ENCODE measurements around the gene NCEH1. TPM values are rescaled to one million over a fixed set of nuclear protein-coding genes. Genes with fewer than 3 reads are reported as not detected.
"Not testable (repeated sequence)": the region's sequence is repeated elsewhere in the genome, so short reads cannot be mapped to it uniquely, and the experiment has no call there.

NCEH1 gene
- total RNA-seq, 2 donors from 2014 or later, result 6.1 to 8.7 TPM

DNA sequence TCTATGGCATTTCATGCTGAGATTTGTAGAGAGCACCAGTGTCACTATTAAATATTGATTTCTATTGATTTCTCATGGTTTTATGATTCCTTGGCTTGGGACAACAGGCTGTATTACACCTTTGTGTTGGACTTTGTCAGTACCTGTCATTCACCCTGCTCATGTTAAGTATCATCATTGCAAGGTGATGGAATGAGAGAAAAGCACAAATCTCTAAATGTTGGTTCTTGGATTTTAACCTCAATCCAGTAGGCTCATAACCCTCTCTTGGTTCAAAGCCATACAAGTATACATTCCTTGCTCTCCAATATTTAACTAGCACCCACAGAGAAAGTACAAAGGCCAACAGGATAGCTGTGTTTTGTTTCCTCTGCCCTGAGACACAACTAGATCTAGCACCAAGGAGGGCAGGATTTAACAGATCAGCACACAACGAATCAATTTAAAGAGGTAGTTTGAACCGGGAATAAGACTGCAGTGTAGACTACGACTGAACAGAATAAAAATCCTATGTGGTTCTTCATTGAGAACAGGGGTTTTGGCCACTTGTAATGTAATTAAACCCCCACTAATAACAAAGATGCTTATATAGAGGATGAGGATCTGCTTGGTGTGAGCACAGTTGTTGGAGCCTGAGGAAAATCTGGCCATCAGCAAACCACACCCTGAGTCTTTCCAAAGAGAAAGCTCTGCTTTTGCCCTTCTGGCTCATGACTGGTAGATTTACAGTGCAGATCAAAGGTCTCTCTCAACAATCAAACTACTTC is 109.6 kb downstream of the NCEH1 start:
- H3K4me3 Mint-ChIP-seq, result no peak overlapping the region
- H3K36me3 Mint-ChIP-seq (ENCODE audit: insufficient read depth in 2 of 2), result peaks cover 0 to 2% of the 10 kb centered on the region in 2 donors
- ATAC-seq (replicated peaks in 1 of 2) (no peak), DNase-seq (no peak)
- H3K9me3 Mint-ChIP-seq, result peaks cover 0 to 1% of the 10 kb centered on the region in 2 donors
- H3K27me3 Mint-ChIP-seq (ENCODE audit: low read depth), result peaks cover 23% of the 10 kb centered on the region
- peaks cover 7% of the 10 kb centered on the region for H3K4me1 Mint-ChIP-seq (ENCODE audit: low read depth)
- H3K27ac Mint-ChIP-seq, result no peak overlapping the region

- peaks cover 23% of the 10 kb centered on the region for H3K27me3 Mint-ChIP-seq (ENCODE audit: low read depth)
- H3K4me3 Mint-ChIP-seq, result no peak overlapping the region
- no peak overlapping the region for H3K27ac Mint-ChIP-seq
- peaks cover 0 to 1% of the 10 kb centered on the region in 2 donors for H3K9me3 Mint-ChIP-seq
- DNase-seq (no peak), ATAC-seq (replicated peaks in 1 of 2) (no peak)
- H3K4me1 Mint-ChIP-seq (ENCODE audit: low read depth), result peaks cover 13% of the 10 kb centered on the region
- peaks cover 0 to 2% of the 10 kb centered on the region in 2 donors for H3K36me3 Mint-ChIP-seq (ENCODE audit: insufficient read depth in 2 of 2)
Measured at GRCh38 chr3:172600644-172601065, 110.2 kb downstream of the NCEH1 start.

DNA sequence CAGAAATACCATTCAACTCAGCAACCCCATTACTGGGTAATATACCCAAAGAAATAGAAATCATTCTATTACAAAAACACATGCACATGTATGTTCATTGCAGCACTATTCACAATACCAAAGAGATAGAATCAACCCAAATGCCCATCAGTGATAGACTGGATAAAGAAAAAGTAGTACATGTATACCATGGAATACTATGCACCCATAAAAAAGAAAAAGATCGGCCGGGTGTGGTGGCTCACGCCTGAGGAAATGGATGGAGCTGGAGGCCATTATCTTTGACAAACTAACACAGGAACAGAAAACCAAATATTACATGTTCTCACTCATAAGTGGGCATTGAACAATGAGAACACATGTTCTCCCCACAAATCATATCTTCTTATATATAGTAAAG is 112.0 kb downstream of the NCEH1 start:
- H3K27ac Mint-ChIP-seq, result no peak overlapping the region
- H3K4me3 Mint-ChIP-seq, result no peak overlapping the region
- H3K36me3 Mint-ChIP-seq (ENCODE audit: insufficient read depth in 2 of 2), result peaks cover 0 to 2% of the 10 kb centered on the region in 2 donors
- H3K9me3 Mint-ChIP-seq, result peaks cover 0 to 1% of the 10 kb centered on the region in 2 donors
- peaks cover 29% of the 10 kb centered on the region for H3K4me1 Mint-ChIP-seq (ENCODE audit: low read depth)
- DNase-seq (no peak), ATAC-seq (replicated peaks in 1 of 2) (no peak)
- H3K27me3 Mint-ChIP-seq (ENCODE audit: low read depth), result peaks cover 13% of the 10 kb centered on the region

- ATAC-seq (replicated peaks in 1 of 2) (no peak), DNase-seq (no peak)
- H3K27me3 Mint-ChIP-seq (ENCODE audit: low read depth), result peaks cover 14% of the 10 kb centered on the region
- peak overlapping the region in 1 of 2 donors; percentile 90 for H3K4me3 Mint-ChIP-seq
- H3K4me1 Mint-ChIP-seq (ENCODE audit: low read depth), result peaks cover 55% of the 10 kb centered on the region
- H3K9me3 Mint-ChIP-seq, result no peaks in the 10 kb centered on the region
- peak overlapping the region; percentile 85 for H3K27ac Mint-ChIP-seq
- H3K36me3 Mint-ChIP-seq (ENCODE audit: insufficient read depth in 2 of 2), result peaks cover 0 to 8% of the 10 kb centered on the region in 2 donors
Measured at GRCh38 chr3:172596394-172596706, 114.5 kb downstream of the NCEH1 start.

DNA sequence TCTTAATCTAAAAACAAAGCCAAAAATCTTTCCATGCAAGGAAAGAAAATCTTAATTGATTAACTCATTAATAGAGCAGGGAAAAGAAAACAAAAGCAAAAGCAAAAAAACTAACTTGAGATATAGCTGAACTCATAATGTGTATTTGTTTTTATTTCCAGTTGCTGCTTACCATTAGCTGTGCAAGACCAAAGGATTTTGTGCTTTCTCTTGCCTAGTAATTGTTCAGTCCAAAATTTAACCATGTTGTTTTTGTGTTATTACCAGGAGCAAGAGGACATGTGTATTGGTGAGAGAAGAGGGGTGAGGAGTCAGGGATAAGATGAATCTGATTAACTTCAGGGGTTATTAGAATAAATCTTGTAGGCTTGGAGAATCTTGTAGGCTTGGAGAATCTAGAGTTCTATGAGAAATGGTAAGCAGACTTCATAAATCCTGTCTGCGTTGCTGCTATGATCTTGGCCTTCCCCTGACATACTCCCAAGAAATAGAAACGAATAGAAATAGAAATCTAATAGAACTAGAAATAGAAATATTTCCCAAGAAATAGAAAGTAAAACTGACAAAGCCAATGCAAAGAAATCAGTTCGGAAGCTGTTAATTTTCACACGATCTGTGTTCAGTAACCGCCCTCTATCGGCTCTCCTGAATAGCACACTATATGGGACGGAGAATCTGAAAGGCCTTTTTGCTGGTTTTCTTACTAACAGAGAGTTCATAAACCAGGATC is 115.0 kb downstream of the NCEH1 start:
- Mint-ChIP-seq H3K36me3 (ENCODE audit: insufficient read depth in 2 of 2) (peaks cover 5 to 13% of the 10 kb centered on the region in 2 donors), H3K4me1 (ENCODE audit: low read depth) (peaks cover 60% of the 10 kb centered on the region), H3K27me3 (ENCODE audit: low read depth) (peaks cover 19% of the 10 kb centered on the region), H3K4me3 (peak overlapping the region; percentile 76 to 90), H3K9me3 (peaks cover 1 to 3% of the 10 kb centered on the region in 2 donors), H3K27ac (peak overlapping the region; percentile 85)
- DNase-seq (peak; percentile 41 to 48), ATAC-seq (replicated peaks in 1 of 2) (no peak)

DNA sequence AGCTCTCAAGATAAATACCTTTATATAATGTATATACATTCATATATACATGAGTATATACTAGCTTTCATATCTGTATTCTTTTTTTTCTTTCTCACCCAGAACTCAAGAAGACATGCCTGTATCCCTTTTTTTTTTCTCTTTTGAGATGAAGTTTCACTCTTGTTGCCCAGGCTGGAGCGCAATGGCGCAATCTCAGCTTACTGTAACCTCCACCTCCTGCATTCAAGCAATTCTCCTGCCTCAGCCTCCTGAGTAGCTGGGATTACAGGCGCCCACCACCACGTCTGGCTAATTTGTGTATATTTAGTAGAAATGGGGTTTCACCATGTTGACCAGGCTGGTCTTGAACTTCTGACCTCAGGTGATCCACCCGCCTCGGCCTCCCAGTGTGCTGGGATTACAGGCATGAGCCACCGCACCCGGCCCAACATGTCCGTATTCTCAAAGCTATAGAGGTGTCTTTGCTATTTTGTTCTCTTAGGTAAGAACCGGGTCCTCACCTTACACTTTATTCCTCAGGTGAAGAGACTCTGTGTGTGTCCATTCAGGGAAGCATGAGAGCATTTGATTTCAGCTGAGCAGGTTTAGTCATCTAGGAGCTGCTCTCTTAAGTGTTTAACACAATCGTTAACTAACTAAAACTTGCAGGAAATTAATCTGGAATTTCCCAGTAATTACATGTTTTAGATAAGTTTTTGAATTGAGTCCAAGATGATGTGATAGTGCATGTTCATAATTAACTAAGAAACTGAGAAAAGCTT is 115.8 kb downstream of the NCEH1 start:
- DNase-seq; ATAC-seq (replicated peaks in 1 of 2); H3K9me3 Mint-ChIP-seq: not testable (repeated sequence)
- peaks cover 65% of the 10 kb centered on the region for H3K4me1 Mint-ChIP-seq (ENCODE audit: low read depth)
- H3K4me3 Mint-ChIP-seq, result peak overlapping the region; percentile 76 to 90
- peaks cover 11 to 21% of the 10 kb centered on the region in 2 donors for H3K36me3 Mint-ChIP-seq (ENCODE audit: insufficient read depth in 2 of 2)
- H3K27ac Mint-ChIP-seq, result peak overlapping the region; percentile 85
- peaks cover 24% of the 10 kb centered on the region for H3K27me3 Mint-ChIP-seq (ENCODE audit: low read depth)

- Mint-ChIP-seq H3K9me3 (peaks cover 13 to 14% of the 10 kb centered on the region in 2 donors), H3K27ac (no peak overlapping the region), H3K4me1 (ENCODE audit: low read depth) (peaks cover 70% of the 10 kb centered on the region), H3K36me3 (ENCODE audit: insufficient read depth in 2 of 2) (peaks cover 18 to 22% of the 10 kb centered on the region in 2 donors), H3K27me3 (ENCODE audit: low read depth) (peaks cover 24% of the 10 kb centered on the region), H3K4me3 (peak overlapping the region; percentile 55 to 73)
- ATAC-seq (replicated peaks in 1 of 2) (no peak), DNase-seq (peak; percentile 26 to 28)
Measured at GRCh38 chr3:172592898-172593669, 117.8 kb downstream of the NCEH1 start.

DNA sequence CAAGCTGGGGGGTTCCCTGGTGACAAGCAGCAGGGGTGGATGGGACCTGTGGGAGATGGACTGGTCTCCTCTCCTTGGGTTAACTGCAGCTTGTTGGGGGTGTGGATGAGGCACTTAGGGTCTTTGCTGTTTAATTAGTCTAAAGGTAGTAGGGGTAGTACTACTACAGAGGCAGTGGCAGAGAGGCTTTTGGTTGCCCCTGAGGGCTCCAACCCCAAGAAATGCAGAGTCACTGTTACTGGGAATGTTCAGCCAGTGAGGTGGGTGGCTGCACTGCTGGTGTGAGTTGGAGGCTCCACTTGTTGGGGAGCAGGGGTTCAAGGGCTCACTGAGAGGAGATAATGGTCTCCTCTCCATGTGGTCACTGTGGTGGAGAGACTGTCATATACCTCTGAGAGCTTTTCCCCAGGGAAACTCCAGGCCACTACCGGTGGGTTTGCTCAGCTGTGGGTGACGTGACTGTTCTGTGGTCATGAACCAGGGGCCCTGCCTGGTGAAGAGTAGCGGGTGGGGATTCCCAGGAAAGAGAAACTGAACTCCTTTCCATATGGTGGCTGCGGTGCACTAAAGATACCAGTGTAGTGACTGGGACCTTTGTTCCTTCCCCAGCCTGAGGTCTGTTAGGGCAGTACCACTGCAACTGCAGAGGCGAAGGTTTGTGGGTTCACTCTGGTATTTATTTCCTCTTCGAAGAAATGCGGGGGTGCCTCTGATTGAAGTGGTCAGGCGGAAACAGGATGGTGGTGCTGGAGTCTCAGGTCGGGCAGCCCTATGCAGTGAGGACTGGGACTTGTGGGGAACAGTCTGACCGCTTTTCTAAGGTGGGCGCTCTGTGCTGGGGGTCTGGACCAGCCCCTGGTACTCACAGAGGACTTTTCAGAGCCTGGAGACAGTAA is 118.7 kb downstream of the NCEH1 start:
- DNase-seq, result peak; percentile 89 to 95
- Mint-ChIP-seq H3K4me3 (peak overlapping the region; percentile 55 to 73), H3K27ac (peak overlapping the region; percentile 64), H3K36me3 (ENCODE audit: insufficient read depth in 2 of 2) (peaks cover 18 to 22% of the 10 kb centered on the region in 2 donors), H3K9me3 (peaks cover 13 to 14% of the 10 kb centered on the region in 2 donors), H3K27me3 (ENCODE audit: low read depth) (peaks cover 18% of the 10 kb centered on the region), H3K4me1 (ENCODE audit: low read depth) (peaks cover 77% of the 10 kb centered on the region)
- peak; percentile 90 to 94 for ATAC-seq (replicated peaks in 1 of 2)

DNA sequence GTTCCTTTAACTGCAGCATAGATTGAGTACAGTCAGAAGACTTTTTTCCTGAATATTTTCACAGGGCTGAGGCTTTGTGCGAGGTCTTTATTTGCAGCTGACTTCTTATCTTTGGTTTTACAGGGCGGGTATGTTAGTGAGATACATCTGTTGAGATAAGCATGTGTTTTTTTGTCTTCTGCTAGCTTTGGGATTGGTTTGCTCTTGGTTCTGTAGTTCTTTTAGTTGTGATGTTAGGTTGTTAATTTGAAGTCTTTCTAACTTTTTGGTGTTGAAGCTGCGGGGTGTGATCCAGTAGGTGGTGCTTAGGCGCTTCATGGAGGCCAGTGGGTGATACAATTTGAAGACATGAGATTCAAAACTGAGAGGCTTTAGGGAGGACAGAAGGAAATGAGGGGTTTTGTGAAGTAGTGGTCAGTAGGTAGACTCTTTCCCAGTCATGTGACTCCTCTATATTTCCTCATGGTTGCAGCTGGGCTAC is 119.7 kb downstream of the NCEH1 start:
- peak overlapping the region; percentile 2 for H3K27ac Mint-ChIP-seq
- DNase-seq, result no peak
- ATAC-seq (replicated peaks in 1 of 2), result no peak
- peaks cover 13 to 14% of the 10 kb centered on the region in 2 donors for H3K9me3 Mint-ChIP-seq
- peaks cover 18 to 22% of the 10 kb centered on the region in 2 donors for H3K36me3 Mint-ChIP-seq (ENCODE audit: insufficient read depth in 2 of 2)
- H3K4me3 Mint-ChIP-seq, result peak overlapping the region in 1 of 2 donors; percentile 1
- peaks cover 18% of the 10 kb centered on the region for H3K27me3 Mint-ChIP-seq (ENCODE audit: low read depth)
- peaks cover 84% of the 10 kb centered on the region for H3K4me1 Mint-ChIP-seq (ENCODE audit: low read depth)

GRCh38 chr3:172586436-172586835 is 124.4 kb downstream of the NCEH1 start:
- DNase-seq, result no peak

GRCh38 chr3:172585954-172586353 is 124.9 kb downstream of the NCEH1 start:
- H3K27me3 Mint-ChIP-seq (ENCODE audit: low read depth), result peaks cover 13% of the 10 kb centered on the region
- no peak overlapping the region for H3K4me3 Mint-ChIP-seq
- peaks cover 12 to 15% of the 10 kb centered on the region in 2 donors for H3K36me3 Mint-ChIP-seq (ENCODE audit: insufficient read depth in 2 of 2)
- no peak overlapping the region for H3K27ac Mint-ChIP-seq
- DNase-seq (no peak), ATAC-seq (replicated peaks in 1 of 2) (no peak)
- H3K4me1 Mint-ChIP-seq (ENCODE audit: low read depth), result peaks cover 82% of the 10 kb centered on the region
- H3K9me3 Mint-ChIP-seq, result peaks cover 10 to 14% of the 10 kb centered on the region in 2 donors

More at GRCh38 chr3:172586436-172586835, 124.4 kb downstream of the NCEH1 start:
- Mint-ChIP-seq H3K9me3 (peaks cover 13 to 14% of the 10 kb centered on the region in 2 donors), H3K4me3 (peak overlapping the region in 1 of 2 donors; percentile 11), H3K4me1 (ENCODE audit: low read depth) (peaks cover 82% of the 10 kb centered on the region), H3K36me3 (ENCODE audit: insufficient read depth in 2 of 2) (peaks cover 17 to 18% of the 10 kb centered on the region in 2 donors), H3K27ac (no peak overlapping the region), H3K27me3 (ENCODE audit: low read depth) (peaks cover 18% of the 10 kb centered on the region)
- ATAC-seq (replicated peaks in 1 of 2), result peak in 1 of 2 donors; percentile 17
